K562 (cell line): ENCODE data around the gene USP48. TPM values are rescaled to one million over a fixed set of nuclear protein-coding genes. Genes with fewer than 3 reads are reported as not detected.
A peak's percentile ranks its signal among the peaks of the same experiment; 100 is the strongest.

ENCODE experiments used
- CBX1 ChIP-seq: sonication (generic); IDR thresholded peaks from 2 replicates; pipeline ENCODE4 v1.6.1; 2016; ENCODE audit warnings: antibody characterized with exemption, low read depth, mild to moderate bottlenecking
- CC2D1A ChIP-seq: fragments of 450-650 bp; IDR thresholded peaks from 2 replicates; pipeline ENCODE4 v1.6.1; 2017; ENCODE audit warnings: mild to moderate bottlenecking
- FIP1L1 ChIP-seq: fragments of 200-400 bp; formaldehyde crosslinking; IDR thresholded peaks from 2 replicates; pipeline ENCODE4 v1.6.1; 2018; ENCODE audit warnings: mild to moderate bottlenecking, low read depth, low read length; ENCODE audit not compliant: poor library complexity, severe bottlenecking
- FOXA1 ChIP-seq: fragments of 450-650 bp; IDR thresholded peaks from 2 replicates; pipeline ENCODE4 v1.6.1; 2016; ENCODE audit warnings: mild to moderate bottlenecking, borderline replicate concordance
- HDAC1 ChIP-seq, 2 experiments: fragments of 450-650 bp; IDR thresholded peaks; 2 replicates each; pipeline ENCODE4 v1.6.1; 2016 to 2017; ENCODE audit warnings: inconsistent platforms in 1 of 2, mild to moderate bottlenecking in 1 of 2, moderate library complexity in 1 of 2
- HDAC8 ChIP-seq: fragments of 450-650 bp; IDR thresholded peaks from 2 replicates; pipeline ENCODE4 v1.6.1; 2016; ENCODE audit warnings: mild to moderate bottlenecking, missing genetic modification characterization, moderate library complexity, missing compliant biosample characterization
- HLTF ChIP-seq: fragments of 450-650 bp; IDR thresholded peaks from 2 replicates; pipeline ENCODE4 v1.6.1; 2016
- HNRNPUL1 ChIP-seq: fragments of 200-400 bp; formaldehyde crosslinking; IDR thresholded peaks from 2 replicates; pipeline ENCODE4 v1.6.1; 2017; ENCODE audit warnings: low read length
- KHSRP ChIP-seq: fragments of 450-650 bp; IDR thresholded peaks from 2 replicates; pipeline ENCODE4 v1.6.1; 2017
- NFYB ChIP-seq: IDR thresholded peaks from 2 replicates; pipeline ENCODE4 v1.6.1; 2011; ENCODE audit warnings: mild to moderate bottlenecking, moderate library complexity; ENCODE audit not compliant: insufficient read length; ENCODE audit errors: extremely low read depth
- PHF20 ChIP-seq: fragments of 450-650 bp; IDR thresholded peaks from 2 replicates; pipeline ENCODE4 v1.6.1; 2018; ENCODE audit not compliant: partially characterized antibody
- PRPF4 ChIP-seq: fragments of 200-400 bp; formaldehyde crosslinking; IDR thresholded peaks from one replicate; pipeline ENCODE4 v1.6.1; 2017; ENCODE audit warnings: low read length, low read depth, mild to moderate bottlenecking; ENCODE audit not compliant: insufficient read depth, poor library complexity, severe bottlenecking
- PTBP1 ChIP-seq: fragments of 200-400 bp; formaldehyde crosslinking; IDR thresholded peaks from 2 replicates; pipeline ENCODE4 v1.6.1; 2017; ENCODE audit warnings: low read depth, low read length
- RCOR1 ChIP-seq, 2 experiments: IDR thresholded peaks; 2 replicates each; pipeline ENCODE4 v1.6.1; 2012; ENCODE audit warnings: low read depth in 2 of 2, low read length in 2 of 2, borderline replicate concordance in 1 of 2, improper control_type of control experiment in 1 of 2
- SMAD3 ChIP-seq: fragments of 450-650 bp; formaldehyde crosslinking; conservative IDR thresholded peaks from 2 replicates; pipeline ENCODE4 v1.4.0; 2020; ENCODE audit warnings: mild to moderate bottlenecking
- SP1 ChIP-seq: sonication (generic); formaldehyde crosslinking; IDR thresholded peaks from 2 replicates; pipeline ENCODE4 v1.8.1; 2022; ENCODE audit warnings: mild to moderate bottlenecking, missing genetic modification reagents
- SRSF3 ChIP-seq: fragments of 200-400 bp; formaldehyde crosslinking; IDR thresholded peaks from 2 replicates; pipeline ENCODE4 v1.6.1; 2016; ENCODE audit warnings: mild to moderate bottlenecking, low read length, moderate library complexity; ENCODE audit not compliant: insufficient read depth
- ZNF644 ChIP-seq: fragments of 200-800 bp; sonication (Bioruptor generic); IDR thresholded peaks from 2 replicates; pipeline ENCODE4 v1.6.1; 2016; ENCODE audit warnings: low read depth, missing genetic modification characterization, missing compliant biosample characterization
- polyA plus RNA-seq, 8 experiments: library from polyadenylated mRNA; depleted of rRNA in 4 of 8; stranded (reverse) in 5 of 8; unstranded in 3 of 8; fragments of >200 nt; fragmentation: Nextera tagmentation in 2 of 8; fragmentation: Illumina TruSeq in 1 of 8; extraction: Ambion mirVana in 2 of 8; extraction: Trizol in 1 of 8; gene quantifications; 2 replicates each; pipeline versions ENCODE4 v1.2.1 to v1.2.3, GENCODE V29; 2011 to 2014; ENCODE audit warnings: inconsistent platforms in 1 of 8, missing spikeins in 1 of 8
- total RNA-seq, 7 experiments: library from RNA; depleted of rRNA in 6 of 7; stranded (reverse); fragments of >200 nt in 6 of 7; fragmentation: Illumina TruSeq in 2 of 7; extraction: Trizol in 2 of 7; gene quantifications; 2 replicates each; pipeline versions ENCODE4 v1.2.1 to v1.2.3, GENCODE V29; 2011 to 2021; ENCODE audit warnings: low replicate concordance in 1 of 7
- TF ChIP-seq, protein P1 (sequence below), 3 experiments: fragments of 200-800 bp in 1 of 3; fragments of 250-450 bp in 1 of 3; fragments of 450-650 bp in 1 of 3; sonication (Bioruptor Pico) in 1 of 3; sonication (Bioruptor generic) in 1 of 3; formaldehyde crosslinking in 1 of 3; IDR thresholded peaks; 2 replicates each; pipeline versions ENCODE4 v1.6.1 to v1.8.0; 2016 to 2022; ENCODE audit warnings: mild to moderate bottlenecking in 2 of 3, missing genetic modification characterization in 2 of 3, missing compliant biosample characterization in 1 of 3, moderate library complexity in 1 of 3
- TF ChIP-seq, protein P2 (sequence below): fragments of 200-400 bp; formaldehyde crosslinking; IDR thresholded peaks from 2 replicates; pipeline ENCODE4 v1.6.1; 2017; ENCODE audit warnings: mild to moderate bottlenecking, low read depth, low read length, moderate library complexity
- TF ChIP-seq, protein P3 (sequence below): fragments of 450-650 bp; formaldehyde crosslinking; IDR thresholded peaks from 2 replicates; pipeline ENCODE4 v1.4.0; 2022; ENCODE audit warnings: missing genetic modification characterization
- TF ChIP-seq, protein P4 (sequence below): fragments of 450-650 bp; IDR thresholded peaks from 2 replicates; pipeline ENCODE4 v1.6.1; 2016; ENCODE audit warnings: low read depth, mild to moderate bottlenecking, moderate library complexity

Gene USP48
- total and polyA plus RNA-seq, 9 of the 15 experiments (the other 6 are each of a cell fraction or from before 2014, with no cell fraction given) = 23.3 to 123 (median 106) TPM

DNA sequence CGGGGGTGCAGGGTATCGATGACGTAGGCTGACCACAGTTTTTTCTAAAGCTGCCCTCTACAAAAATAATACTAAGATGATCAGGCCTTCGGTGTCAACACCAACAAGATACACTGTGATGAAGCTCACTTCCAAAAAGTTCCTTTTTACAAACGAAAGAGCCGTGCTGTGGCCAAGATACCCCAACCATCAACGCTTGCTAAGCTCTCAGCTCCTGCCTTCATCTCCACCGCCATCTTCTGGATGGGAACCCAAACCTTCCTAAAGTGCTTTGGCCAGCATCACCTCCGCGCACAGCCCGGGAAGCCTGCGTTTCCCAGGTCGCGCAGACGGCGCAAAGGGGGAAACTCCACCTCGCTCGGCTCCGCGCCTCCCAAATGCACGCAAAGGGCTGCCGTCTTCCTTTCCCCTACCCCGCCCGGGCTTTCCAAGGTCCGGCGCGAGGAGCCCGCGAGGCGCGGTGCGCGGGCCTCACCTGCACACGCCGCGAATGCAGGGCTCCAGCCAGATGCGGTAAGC is 541 bp downstream of the USP48 start (continued):
- TF ChIP-seq PTBP1 (no peak), NFYB (no peak), HNRNPUL1 (no peak), HDAC1 (IDR thresholded peaks at IDR 0.05) (peak in 1 of 2 experiments; percentile 91; a peak in 1 of 4 replicates), CBX1 (no peak), SRSF3 (no peak), KHSRP (0 out of 2 replicates have a peak, but pooled peaks have one; percentile 12), HDAC8 (tag) (no peak), FOXA1 (no peak), RCOR1 (IDR thresholded peaks at IDR 0.05; ENCODE audit: borderline replicate concordance in 1 of 2, low read depth in 2 of 2, low read length in 2 of 2) (peak in 1 of 2 experiments; percentile 83; a peak in 2 of 4 replicates), SP1 (CRISPR knock-in tag) (no peak), ZNF644 (tag) (no peak), SMAD3 (CRISPR knock-in tag) (no peak), HLTF (peak; percentile 59; the same call in 1 of the 2 replicates), FIP1L1 (peak; percentile 96), PRPF4 (no peak), CC2D1A (peak; percentile 65), PHF20 (peak; percentile 55)
- TF ChIP-seq, protein P1, sequence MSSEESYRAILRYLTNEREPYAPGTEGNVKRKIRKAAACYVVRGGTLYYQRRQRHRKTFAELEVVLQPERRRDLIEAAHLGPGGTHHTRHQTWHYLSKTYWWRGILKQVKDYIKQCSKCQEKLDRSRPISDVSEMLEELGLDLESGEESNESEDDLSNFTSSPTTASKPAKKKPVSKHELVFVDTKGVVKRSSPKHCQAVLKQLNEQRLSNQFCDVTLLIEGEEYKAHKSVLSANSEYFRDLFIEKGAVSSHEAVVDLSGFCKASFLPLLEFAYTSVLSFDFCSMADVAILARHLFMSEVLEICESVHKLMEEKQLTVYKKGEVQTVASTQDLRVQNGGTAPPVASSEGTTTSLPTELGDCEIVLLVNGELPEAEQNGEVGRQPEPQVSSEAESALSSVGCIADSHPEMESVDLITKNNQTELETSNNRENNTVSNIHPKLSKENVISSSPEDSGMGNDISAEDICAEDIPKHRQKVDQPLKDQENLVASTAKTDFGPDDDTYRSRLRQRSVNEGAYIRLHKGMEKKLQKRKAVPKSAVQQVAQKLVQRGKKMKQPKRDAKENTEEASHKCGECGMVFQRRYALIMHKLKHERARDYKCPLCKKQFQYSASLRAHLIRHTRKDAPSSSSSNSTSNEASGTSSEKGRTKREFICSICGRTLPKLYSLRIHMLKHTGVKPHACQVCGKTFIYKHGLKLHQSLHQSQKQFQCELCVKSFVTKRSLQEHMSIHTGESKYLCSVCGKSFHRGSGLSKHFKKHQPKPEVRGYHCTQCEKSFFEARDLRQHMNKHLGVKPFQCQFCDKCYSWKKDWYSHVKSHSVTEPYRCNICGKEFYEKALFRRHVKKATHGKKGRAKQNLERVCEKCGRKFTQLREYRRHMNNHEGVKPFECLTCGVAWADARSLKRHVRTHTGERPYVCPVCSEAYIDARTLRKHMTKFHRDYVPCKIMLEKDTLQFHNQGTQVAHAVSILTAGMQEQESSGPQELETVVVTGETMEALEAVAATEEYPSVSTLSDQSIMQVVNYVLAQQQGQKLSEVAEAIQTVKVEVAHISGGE (CRISPR knock-in tag; IDR thresholded peaks at IDR 0.05) = no peak
- TF ChIP-seq, protein P2, sequence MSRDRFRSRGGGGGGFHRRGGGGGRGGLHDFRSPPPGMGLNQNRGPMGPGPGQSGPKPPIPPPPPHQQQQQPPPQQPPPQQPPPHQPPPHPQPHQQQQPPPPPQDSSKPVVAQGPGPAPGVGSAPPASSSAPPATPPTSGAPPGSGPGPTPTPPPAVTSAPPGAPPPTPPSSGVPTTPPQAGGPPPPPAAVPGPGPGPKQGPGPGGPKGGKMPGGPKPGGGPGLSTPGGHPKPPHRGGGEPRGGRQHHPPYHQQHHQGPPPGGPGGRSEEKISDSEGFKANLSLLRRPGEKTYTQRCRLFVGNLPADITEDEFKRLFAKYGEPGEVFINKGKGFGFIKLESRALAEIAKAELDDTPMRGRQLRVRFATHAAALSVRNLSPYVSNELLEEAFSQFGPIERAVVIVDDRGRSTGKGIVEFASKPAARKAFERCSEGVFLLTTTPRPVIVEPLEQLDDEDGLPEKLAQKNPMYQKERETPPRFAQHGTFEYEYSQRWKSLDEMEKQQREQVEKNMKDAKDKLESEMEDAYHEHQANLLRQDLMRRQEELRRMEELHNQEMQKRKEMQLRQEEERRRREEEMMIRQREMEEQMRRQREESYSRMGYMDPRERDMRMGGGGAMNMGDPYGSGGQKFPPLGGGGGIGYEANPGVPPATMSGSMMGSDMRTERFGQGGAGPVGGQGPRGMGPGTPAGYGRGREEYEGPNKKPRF = no peak
- TF ChIP-seq, protein P3, sequence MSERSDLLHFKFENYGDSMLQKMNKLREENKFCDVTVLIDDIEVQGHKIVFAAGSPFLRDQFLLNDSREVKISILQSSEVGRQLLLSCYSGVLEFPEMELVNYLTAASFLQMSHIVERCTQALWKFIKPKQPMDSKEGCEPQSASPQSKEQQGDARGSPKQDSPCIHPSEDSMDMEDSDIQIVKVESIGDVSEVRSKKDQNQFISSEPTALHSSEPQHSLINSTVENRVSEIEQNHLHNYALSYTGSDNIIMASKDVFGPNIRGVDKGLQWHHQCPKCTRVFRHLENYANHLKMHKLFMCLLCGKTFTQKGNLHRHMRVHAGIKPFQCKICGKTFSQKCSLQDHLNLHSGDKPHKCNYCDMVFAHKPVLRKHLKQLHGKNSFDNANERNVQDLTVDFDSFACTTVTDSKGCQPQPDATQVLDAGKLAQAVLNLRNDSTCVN = no peak
- TF ChIP-seq, protein P4, sequence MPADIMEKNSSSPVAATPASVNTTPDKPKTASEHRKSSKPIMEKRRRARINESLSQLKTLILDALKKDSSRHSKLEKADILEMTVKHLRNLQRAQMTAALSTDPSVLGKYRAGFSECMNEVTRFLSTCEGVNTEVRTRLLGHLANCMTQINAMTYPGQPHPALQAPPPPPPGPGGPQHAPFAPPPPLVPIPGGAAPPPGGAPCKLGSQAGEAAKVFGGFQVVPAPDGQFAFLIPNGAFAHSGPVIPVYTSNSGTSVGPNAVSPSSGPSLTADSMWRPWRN = no peak; the same call in 1 of the 2 replicates
